IPS-15b (cell line): Measurements from ENCODE around the gene NCKAP5.

Source experiments
- H3K27me3 ChIP-seq: one replicate; pipeline ENCODE4 v1.6.1; 2013; ENCODE audit warnings: low read length; ENCODE audit not compliant: control insufficient read depth, insufficient read depth
- H3K36me3 ChIP-seq: one replicate; pipeline ENCODE4 v1.6.1; 2013; ENCODE audit warnings: low read length; ENCODE audit not compliant: control insufficient read depth, insufficient read depth
- H3K4me1 ChIP-seq: one replicate; pipeline ENCODE4 v1.6.1; 2013; ENCODE audit warnings: mild to moderate bottlenecking, low read length; ENCODE audit not compliant: control insufficient read depth, insufficient read depth
- H3K4me3 ChIP-seq: one replicate; pipeline ENCODE4 v1.5.1; 2013; ENCODE audit warnings: low read depth, low read length
- H3K9ac ChIP-seq: one replicate; pipeline ENCODE4 v1.6.1; 2013; ENCODE audit warnings: low read depth, mild to moderate bottlenecking, low read length
- H3K9me3 ChIP-seq: one replicate; pipeline ENCODE4 v1.6.1; 2013; ENCODE audit warnings: mild to moderate bottlenecking, low read length; ENCODE audit not compliant: control insufficient read depth, insufficient read depth

The NCKAP5 gene

DNA sequence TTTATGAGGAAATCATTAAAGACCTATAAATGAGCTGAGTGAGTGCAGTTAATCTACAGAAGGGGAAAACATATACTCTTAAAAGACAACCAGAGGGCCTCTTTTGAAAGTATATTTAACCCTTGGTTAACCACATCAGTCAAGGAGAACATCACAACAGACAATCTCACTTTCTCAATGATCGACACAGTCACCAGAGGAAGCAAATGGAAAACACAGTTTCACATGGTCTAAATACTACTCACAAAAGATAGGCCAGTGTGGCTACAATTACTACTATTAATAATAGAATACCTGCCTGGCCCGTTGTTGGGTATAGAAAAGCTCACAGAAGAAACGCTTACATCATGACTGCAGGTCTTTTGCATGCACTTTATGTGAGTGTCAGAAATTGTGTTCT is 426.2 kb downstream of the NCKAP5 start:
- Histone ChIP-seq H3K9me3 (no peaks in the 10 kb centered on the region), H3K4me3 (no peak overlapping the region), H3K36me3 (no peaks in the 10 kb centered on the region), H3K27me3 (no peaks in the 10 kb centered on the region), H3K4me1 (peaks cover 22% of the 10 kb centered on the region), H3K9ac (no peak overlapping the region)

DNA sequence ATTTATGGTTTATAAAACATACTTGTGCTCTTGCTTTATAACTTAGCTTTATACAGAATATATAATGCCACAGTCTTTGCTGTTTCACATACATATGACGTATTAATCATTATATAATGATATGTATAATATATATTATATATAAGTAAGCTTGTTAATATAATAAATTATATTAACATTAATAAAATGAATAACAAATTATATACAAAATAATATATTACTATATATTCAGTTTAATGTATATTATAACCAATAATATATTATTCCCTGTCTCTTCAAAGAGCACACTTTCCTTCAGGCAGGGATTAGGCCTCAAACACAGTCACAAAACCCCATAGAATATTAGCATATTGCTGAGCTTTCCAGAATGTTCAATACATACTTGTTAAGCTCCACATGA is 427.6 kb downstream of the NCKAP5 start:
- Histone ChIP-seq H3K4me3 (no peak overlapping the region), H3K27me3 (no peaks in the 10 kb centered on the region)

GRCh38 chr2:133139847-133140533 is 428.3 kb downstream of the NCKAP5 start:
- no peak overlapping the region for H3K9ac ChIP-seq
- no peaks in the 10 kb centered on the region for H3K36me3 ChIP-seq
- peaks cover 22% of the 10 kb centered on the region for H3K4me1 ChIP-seq
- H3K9me3 ChIP-seq: no peaks in the 10 kb centered on the region
- H3K27me3 ChIP-seq: no peaks in the 10 kb centered on the region
- no peak overlapping the region for H3K4me3 ChIP-seq

More for the DNA sequence above, 427.6 kb downstream of the NCKAP5 start:
- Histone ChIP-seq H3K9me3 (no peaks in the 10 kb centered on the region), H3K9ac (no peak overlapping the region), H3K36me3 (no peaks in the 10 kb centered on the region), H3K4me1 (peaks cover 22% of the 10 kb centered on the region)

DNA sequence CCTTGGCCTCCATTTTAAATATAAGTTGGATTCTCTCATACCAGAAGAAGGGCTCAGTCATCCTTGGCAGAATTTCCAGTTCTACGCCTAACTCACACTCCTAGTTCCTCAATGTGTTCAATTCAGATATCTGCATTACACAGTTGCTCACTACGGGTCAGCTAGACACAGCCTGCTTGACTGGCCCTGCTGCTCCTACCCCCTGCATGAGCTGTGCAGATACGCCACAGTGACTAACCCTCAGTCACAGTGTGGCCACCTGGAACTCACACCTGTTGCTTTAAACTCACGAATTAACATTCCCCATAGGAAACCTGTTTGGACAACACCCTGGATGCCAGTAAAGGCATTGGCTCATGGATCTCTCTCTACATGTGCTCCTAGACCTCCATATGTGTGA is 429.6 kb downstream of the NCKAP5 start:
- no peak overlapping the region for H3K4me3 ChIP-seq
- H3K36me3 ChIP-seq: no peaks in the 10 kb centered on the region
- H3K27me3 ChIP-seq: no peaks in the 10 kb centered on the region
- peaks cover 22% of the 10 kb centered on the region for H3K4me1 ChIP-seq
- no peaks in the 10 kb centered on the region for H3K9me3 ChIP-seq
- no peak overlapping the region for H3K9ac ChIP-seq

DNA sequence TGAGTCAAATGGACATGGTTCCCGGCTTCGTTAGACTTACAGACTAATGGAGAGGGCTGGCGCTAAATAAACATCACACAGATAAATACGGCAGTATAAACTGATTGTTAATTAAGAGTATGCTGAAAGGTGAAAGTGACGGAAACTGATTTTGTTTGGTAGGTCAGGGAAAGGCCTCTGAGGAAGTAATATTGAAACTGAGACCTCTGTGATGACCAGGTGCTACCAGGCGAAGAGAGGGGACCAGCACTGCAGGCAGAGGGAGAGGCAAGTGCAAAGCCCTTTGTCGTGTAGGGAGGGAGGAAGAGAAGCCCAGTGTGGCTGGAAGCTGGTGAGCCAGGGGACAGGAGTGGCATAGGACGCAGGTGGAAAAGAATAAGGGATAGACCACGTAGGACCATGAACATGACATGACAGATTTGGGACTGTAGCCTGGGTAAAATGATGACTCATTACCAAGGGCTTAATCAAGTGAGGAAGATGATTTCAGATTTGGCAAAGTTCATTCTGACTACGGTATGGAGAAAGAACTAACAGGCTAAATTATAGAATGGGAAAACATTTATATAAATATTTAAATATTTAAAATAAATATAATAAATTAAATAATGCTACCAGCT is 433.1 kb downstream of the NCKAP5 start:
- H3K27me3 ChIP-seq: no peaks in the 10 kb centered on the region
- no peak overlapping the region for H3K4me3 ChIP-seq
- no peaks in the 10 kb centered on the region for H3K9me3 ChIP-seq

DNA sequence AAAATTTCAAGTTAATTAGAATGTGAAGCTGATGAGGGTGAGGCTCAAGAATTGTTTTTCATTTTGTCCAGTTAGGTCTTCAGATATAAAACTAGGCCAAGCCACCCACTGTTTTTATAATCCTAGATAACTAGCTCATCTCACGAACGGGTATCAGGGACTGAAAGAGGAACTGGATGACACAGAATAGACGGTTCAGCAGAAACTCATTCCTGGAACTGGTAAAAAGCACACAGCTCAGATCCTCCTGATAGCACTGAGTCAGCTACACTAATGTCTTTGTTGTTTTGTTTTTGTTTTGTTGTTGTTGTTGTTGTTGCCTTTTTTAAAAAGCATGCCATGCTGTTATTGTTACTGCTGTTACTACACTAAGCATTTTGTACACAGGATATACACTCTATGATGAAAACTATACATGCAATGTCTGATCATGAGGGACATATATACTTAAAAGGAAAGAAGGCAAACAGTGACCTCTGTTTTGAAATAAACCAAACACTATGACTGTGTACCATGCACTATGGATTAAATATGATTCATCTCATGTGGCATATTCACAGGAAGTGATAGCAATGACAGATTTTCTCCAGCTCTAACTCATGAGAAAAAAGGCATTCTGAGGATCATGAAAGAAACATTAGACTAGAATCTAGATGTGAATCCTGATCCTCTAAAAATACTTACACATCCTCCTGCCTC is 437.6 kb downstream of the NCKAP5 start:
- no peak overlapping the region for H3K4me3 ChIP-seq
- no peaks in the 10 kb centered on the region for H3K27me3 ChIP-seq
- H3K36me3 ChIP-seq: no peaks in the 10 kb centered on the region
- no peak overlapping the region for H3K9ac ChIP-seq
- no peaks in the 10 kb centered on the region for H3K4me1 ChIP-seq
- no peaks in the 10 kb centered on the region for H3K9me3 ChIP-seq

More for the DNA sequence above, 433.1 kb downstream of the NCKAP5 start:
- Histone ChIP-seq H3K36me3 (no peaks in the 10 kb centered on the region), H3K9ac (no peak overlapping the region), H3K4me1 (peaks cover 13% of the 10 kb centered on the region)

- no peak overlapping the region for H3K9ac ChIP-seq
- H3K4me1 ChIP-seq: no peaks in the 10 kb centered on the region
- H3K36me3 ChIP-seq: no peaks in the 10 kb centered on the region
- no peaks in the 10 kb centered on the region for H3K27me3 ChIP-seq
- H3K4me3 ChIP-seq: no peak overlapping the region
- no peaks in the 10 kb centered on the region for H3K9me3 ChIP-seq
Observed at GRCh38 chr2:133124446-133124845, 443.8 kb downstream of the NCKAP5 start.

DNA sequence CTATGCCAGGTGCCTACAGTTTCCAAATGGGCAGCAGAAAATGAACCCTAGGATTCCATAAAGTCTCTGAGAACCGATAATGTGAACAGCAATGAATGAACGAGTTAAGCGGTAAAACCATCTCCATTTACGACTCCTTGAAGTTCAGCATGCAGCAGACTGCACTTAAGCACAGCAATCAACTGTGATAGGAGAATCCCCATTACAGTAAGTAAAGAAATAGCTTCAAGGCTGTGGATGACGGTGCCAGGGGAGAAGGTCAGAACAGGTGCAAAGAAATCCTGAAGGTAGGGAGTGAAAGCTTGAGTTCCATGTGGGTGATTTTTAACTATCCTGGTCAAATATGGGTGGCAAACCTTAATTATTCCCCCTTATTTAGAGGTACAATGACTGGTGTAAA is 444.4 kb downstream of the NCKAP5 start:
- no peak overlapping the region for H3K4me3 ChIP-seq
- H3K9me3 ChIP-seq: no peaks in the 10 kb centered on the region
- H3K9ac ChIP-seq: no peak overlapping the region
- no peaks in the 10 kb centered on the region for H3K36me3 ChIP-seq
- H3K4me1 ChIP-seq: no peaks in the 10 kb centered on the region
- H3K27me3 ChIP-seq: no peaks in the 10 kb centered on the region

- H3K27me3 ChIP-seq: no peaks in the 10 kb centered on the region
- H3K9me3 ChIP-seq: no peaks in the 10 kb centered on the region
- no peak overlapping the region for H3K9ac ChIP-seq
- H3K4me1 ChIP-seq: no peaks in the 10 kb centered on the region
- no peaks in the 10 kb centered on the region for H3K36me3 ChIP-seq
- no peak overlapping the region for H3K4me3 ChIP-seq
Observed at GRCh38 chr2:133123393-133123792, 444.9 kb downstream of the NCKAP5 start.

DNA sequence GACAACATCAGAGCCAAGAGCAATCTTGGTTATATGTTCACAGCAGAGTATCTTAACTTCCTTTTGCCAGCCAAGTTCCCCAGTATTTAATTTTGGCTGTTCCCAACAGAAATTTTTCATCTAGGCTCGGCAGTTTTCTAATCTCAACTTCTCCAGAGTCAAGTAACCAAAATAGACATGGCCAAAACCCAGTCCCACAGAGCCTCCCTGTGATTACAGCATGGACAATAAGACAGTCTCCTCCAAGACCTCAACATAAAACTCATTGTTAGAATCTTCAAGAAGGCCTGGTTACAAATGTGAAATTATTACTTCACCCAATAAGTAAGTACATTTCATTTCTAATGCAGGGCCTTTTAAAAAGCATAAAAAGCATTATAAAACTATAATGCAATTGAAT is 445.7 kb downstream of the NCKAP5 start:
- Histone ChIP-seq H3K4me3 (no peak overlapping the region), H3K4me1 (no peaks in the 10 kb centered on the region), H3K9me3 (no peaks in the 10 kb centered on the region), H3K36me3 (no peaks in the 10 kb centered on the region), H3K9ac (no peak overlapping the region), H3K27me3 (no peaks in the 10 kb centered on the region)

DNA sequence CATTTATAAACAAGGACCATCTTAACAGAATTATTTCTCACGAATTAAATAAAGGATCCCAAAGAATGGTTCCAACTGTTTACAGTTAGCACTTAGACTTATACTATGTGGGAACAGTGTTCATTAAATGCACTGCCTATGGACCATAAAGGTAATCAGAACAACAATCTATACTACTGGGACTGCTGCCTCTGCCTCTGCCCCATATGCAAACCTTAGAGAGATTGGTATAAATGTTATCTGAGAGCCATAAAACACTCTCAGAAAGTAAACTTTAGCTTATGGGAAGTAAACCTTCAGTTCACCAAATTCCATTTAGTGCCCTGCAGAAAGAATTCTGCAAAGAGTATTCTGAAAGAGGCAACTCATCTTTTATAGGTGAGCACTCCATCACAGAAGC is 448.0 kb downstream of the NCKAP5 start:
- Histone ChIP-seq H3K36me3 (no peaks in the 10 kb centered on the region), H3K4me3 (no peak overlapping the region), H3K27me3 (no peaks in the 10 kb centered on the region), H3K4me1 (no peaks in the 10 kb centered on the region), H3K9ac (no peak overlapping the region), H3K9me3 (no peaks in the 10 kb centered on the region)

DNA sequence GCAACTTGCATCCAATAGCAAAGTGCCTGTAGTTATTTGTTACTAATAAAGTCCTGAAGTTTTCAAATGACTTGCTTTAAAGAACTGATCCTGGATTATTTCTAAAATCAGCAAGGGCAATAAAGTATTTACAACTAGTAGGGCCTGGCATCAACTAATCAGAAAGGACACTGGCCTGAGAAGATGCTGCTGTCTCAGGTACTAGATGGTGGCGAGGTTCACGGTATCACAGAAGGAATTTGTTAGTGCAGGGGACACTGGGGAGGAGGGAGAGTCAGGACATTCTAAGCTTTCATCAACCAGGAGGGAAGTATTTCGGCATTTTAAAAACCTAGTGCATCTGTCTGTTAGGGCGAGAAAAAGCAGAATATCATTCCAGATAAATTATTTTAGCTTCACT is 458.1 kb downstream of the NCKAP5 start:
- Histone ChIP-seq H3K9me3 (no peaks in the 10 kb centered on the region), H3K27me3 (no peaks in the 10 kb centered on the region), H3K4me1 (no peaks in the 10 kb centered on the region)

More for the DNA sequence above, 458.1 kb downstream of the NCKAP5 start:
- Histone ChIP-seq H3K4me3 (no peak overlapping the region), H3K36me3 (no peaks in the 10 kb centered on the region), H3K9ac (no peak overlapping the region)
